ENCODE measurements around the gene ALDH3B2. TPM values are rescaled to one million over a fixed set of nuclear protein-coding genes. Genes with fewer than 3 reads are reported as not detected.

ALDH3B2 gene
- total RNA-seq, 1 experiment from 2014 or later = not detected

- no peaks in the 10 kb centered on the region for H4K20me1 ChIP-seq (ENCODE audit: insufficient read depth)
- ChIA-PET POLR2A (no interaction called here), RAD21 (ENCODE audit: low non-redundant PET in 1 of 2, low total read pairs in 2 of 2, uncharacterized antibody in 2 of 2, unreplicated experiment in 2 of 2) (no interaction called here), CTCF (no interaction called here)
- ATAC-seq (no peak), DNase-seq (ENCODE audit: low read depth, low spot score) (no peak)
- BruUV-seq (replicated peaks) = no TSS peak
- TF ChIP-seq POLR2A (IDR thresholded peaks at IDR 0.05; ENCODE audit: borderline replicate concordance, extremely low read depth, insufficient read depth, insufficient read length) = no peak
- TF ChIP-seq ZFX (IDR thresholded peaks at IDR 0.05) = no peak
- no peak for TF ChIP-seq ZBTB33 (IDR thresholded peaks at IDR 0.05; ENCODE audit: extremely low read depth, insufficient replicate concordance, low read length)
- TF ChIP-seq EGR1 (IDR thresholded peaks at IDR 0.05; ENCODE audit: low read depth) = no peak
- intact Hi-C loops (cut with micrococcal nuclease) = no loop called here
- no peak overlapping the region for H3K4me2 ChIP-seq (ENCODE audit: low read length)
- H2AFZ ChIP-seq (ENCODE audit: low read depth, low read length, poor library complexity, severe bottlenecking) = no peak overlapping the region
- no peaks in the 10 kb centered on the region for H3K79me2 ChIP-seq (ENCODE audit: insufficient read depth, low read length)
- no peaks in the 10 kb centered on the region; a peak in 1 of 4 replicates for H3K4me1 ChIP-seq (ENCODE audit: control insufficient read depth in 1 of 2, insufficient read depth in 2 of 2, low read length in 2 of 2)
- H3K9me3 ChIP-seq (ENCODE audit: control insufficient read depth in 1 of 2, insufficient read depth in 1 of 2, low read depth in 1 of 2, low read length in 2 of 2) = no peaks in the 10 kb centered on the region
- no peak overlapping the region for H3K27ac ChIP-seq (ENCODE audit: low read depth, low read length)
- no peaks in the 10 kb centered on the region for H3K9me2 ChIP-seq (ENCODE audit: insufficient read depth)
- no peaks in the 10 kb centered on the region for H3K36me3 ChIP-seq (ENCODE audit: control insufficient read depth in 1 of 2, insufficient read depth in 2 of 2, low read length in 2 of 2)
- no peaks in the 10 kb centered on the region for H3K27me3 ChIP-seq (ENCODE audit: insufficient read depth, low read length)
- no peak overlapping the region for H3K9ac ChIP-seq (ENCODE audit: low read length)
- no peak overlapping the region for H3K4me3 ChIP-seq (replicated peaks in 1 of 2; ENCODE audit: low read depth in 1 of 2, low read length in 2 of 2)
Observed at GRCh38 chr11:67664213-67664585, 10.2 kb downstream of the ALDH3B2 start.

DNA sequence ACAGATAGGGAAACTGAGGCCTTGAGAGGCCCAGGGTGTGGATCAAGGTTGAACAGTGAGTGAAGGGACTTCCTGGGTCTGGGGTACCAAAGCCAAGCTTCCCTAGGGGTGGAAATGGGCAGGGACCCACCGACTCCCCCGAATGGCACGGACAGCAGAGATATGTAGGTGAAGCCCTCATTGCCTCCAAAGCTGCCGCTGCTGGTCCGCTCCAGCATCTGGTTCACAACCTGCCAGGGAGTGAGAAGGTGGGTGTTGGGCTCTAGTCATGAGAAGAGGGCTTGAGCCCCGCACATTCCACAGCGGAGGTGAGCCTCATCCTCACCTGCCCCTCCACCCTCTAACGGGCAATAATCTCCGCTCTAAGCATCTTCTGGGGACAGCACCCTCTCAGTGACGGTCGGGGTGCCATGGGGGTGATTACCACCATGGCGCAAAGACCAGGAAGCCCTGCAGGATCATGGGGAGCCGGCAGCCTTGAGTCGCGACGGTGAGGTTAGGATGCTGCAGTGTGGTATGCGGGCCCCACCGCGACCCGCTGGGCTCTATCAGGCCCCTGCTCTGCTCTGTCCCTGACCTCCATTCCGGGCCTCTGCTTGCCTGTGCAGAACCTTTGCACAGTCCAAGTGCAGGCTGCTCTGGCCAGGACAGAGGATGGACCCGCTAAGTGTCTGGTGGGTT lies 10.8 kb downstream of the ALDH3B2 start:
- BruUV-seq (replicated peaks) = no TSS peak
- intact Hi-C loops (cut with micrococcal nuclease) = no loop called here
- TF ChIP-seq TCF7L2 (IDR thresholded peaks at IDR 0.05; ENCODE audit: borderline replicate concordance, extremely low read depth, insufficient read depth, insufficient read length) (no peak), ZBTB33 (IDR thresholded peaks at IDR 0.05; ENCODE audit: extremely low read depth, insufficient replicate concordance, low read length) (no peak)
- ChIA-PET CTCF (no interaction called here), POLR2A (no interaction called here), RAD21 (ENCODE audit: low non-redundant PET in 1 of 2, low total read pairs in 2 of 2, uncharacterized antibody in 2 of 2, unreplicated experiment in 2 of 2) (no interaction called here)
- no peak overlapping the region for H3K27ac ChIP-seq (ENCODE audit: low read depth, low read length)
- H3K4me2 ChIP-seq (ENCODE audit: low read length) = no peak overlapping the region
- H4K20me1 ChIP-seq (ENCODE audit: insufficient read depth) = no peaks in the 10 kb centered on the region
- H2AFZ ChIP-seq (ENCODE audit: low read depth, low read length, poor library complexity, severe bottlenecking) = no peak overlapping the region
- no peaks in the 10 kb centered on the region for H3K9me3 ChIP-seq (ENCODE audit: control insufficient read depth in 1 of 2, insufficient read depth in 1 of 2, low read depth in 1 of 2, low read length in 2 of 2)
- H3K27me3 ChIP-seq (ENCODE audit: insufficient read depth, low read length) = no peaks in the 10 kb centered on the region
- no peaks in the 10 kb centered on the region; a peak in 1 of 4 replicates for H3K4me1 ChIP-seq (ENCODE audit: control insufficient read depth in 1 of 2, insufficient read depth in 2 of 2, low read length in 2 of 2)
- ATAC-seq (no peak), DNase-seq (ENCODE audit: low read depth, low spot score) (no peak)
- no peaks in the 10 kb centered on the region for H3K79me2 ChIP-seq (ENCODE audit: insufficient read depth, low read length)
- no peak overlapping the region for H3K9ac ChIP-seq (ENCODE audit: low read length)
- H3K9me2 ChIP-seq (ENCODE audit: insufficient read depth) = no peaks in the 10 kb centered on the region
- H3K36me3 ChIP-seq (ENCODE audit: control insufficient read depth in 1 of 2, insufficient read depth in 2 of 2, low read length in 2 of 2) = no peaks in the 10 kb centered on the region
- H3K4me3 ChIP-seq (replicated peaks in 1 of 2; ENCODE audit: low read depth in 1 of 2, low read length in 2 of 2) = no peak overlapping the region

Measured in HCT116 (cell line).